HG03565 (cell line): Measurements from ENCODE around the gene POMC.
"Not testable (repeated sequence)": the region's sequence is repeated elsewhere in the genome, so short reads cannot be mapped to it uniquely, and the experiment has no call there.

Experiments used
- ATAC-seq: cut with Tn5 transposase; IDR thresholded peaks from one replicate; pipeline ENCODE4 v1.9.1; 2021; ENCODE audit warnings: mild to moderate bottlenecking, moderate library complexity; ENCODE audit not compliant: unreplicated experiment

POMC gene

GRCh38 chr2:25177211-25177611 is 8.8 kb upstream of the POMC start:
- no peak for ATAC-seq

GRCh38 chr2:25176541-25177181 is 8.3 kb upstream of the POMC start:
- ATAC-seq: no peak

- no peak for ATAC-seq
These were observed 7.8 kb upstream of the POMC start for GRCh38 chr2:25176138-25176537.

- no peak for ATAC-seq
These were observed 5.9 kb upstream of the POMC start for GRCh38 chr2:25174192-25174861.

- ATAC-seq: no peak
These were observed 5.3 kb upstream of the POMC start for GRCh38 chr2:25173719-25174118.

GRCh38 chr2:25170888-25171287 is 2.5 kb upstream of the POMC start:
- no peak for ATAC-seq

- no peak for ATAC-seq
These were observed 692 bp upstream of the POMC start for GRCh38 chr2:25169073-25169470.

- ATAC-seq: peak; percentile 54
These were observed 2.1 kb downstream of the POMC start for GRCh38 chr2:25165992-25166875.

GRCh38 chr2:25164561-25164960 is 3.8 kb downstream of the POMC start:
- ATAC-seq: no peak

GRCh38 chr2:25162061-25162460 is 6.3 kb downstream of the POMC start:
- ATAC-seq: not testable (repeated sequence)

- peak; percentile 37 for ATAC-seq
These were observed 7.2 kb downstream of the POMC start for GRCh38 chr2:25161055-25161781.

GRCh38 chr2:25160376-25160775 is 8.0 kb downstream of the POMC start:
- ATAC-seq: no peak

- ATAC-seq: no peak
These were observed 8.4 kb downstream of the POMC start for GRCh38 chr2:25159949-25160348.

- ATAC-seq: no peak
These were observed 10.1 kb downstream of the POMC start for GRCh38 chr2:25158096-25158852.

GRCh38 chr2:25155401-25155800 is 13.0 kb downstream of the POMC start:
- no peak for ATAC-seq

GRCh38 chr2:25151718-25152117 is 16.7 kb downstream of the POMC start:
- no peak for ATAC-seq

- ATAC-seq: not testable (repeated sequence)
These were observed 17.4 kb downstream of the POMC start for GRCh38 chr2:25150993-25151392.

- no peak for ATAC-seq
These were observed 18.7 kb downstream of the POMC start for GRCh38 chr2:25149646-25150045.

- no peak for ATAC-seq
These were observed 21.5 kb downstream of the POMC start for GRCh38 chr2:25146896-25147295.

GRCh38 chr2:25145803-25146202 is 22.6 kb downstream of the POMC start:
- ATAC-seq: no peak
